Neuronal stem cell (in vitro differentiated cells): ENCODE results near the gene HS3ST3B1.

Experiments used
- DNase-seq: peaks from one replicate; pipeline ENCODE4 v3.0.0-alpha.2; 2013; ENCODE audit warnings: low spot score
- H2AFZ ChIP-seq: one replicate; pipeline ENCODE4 v1.6.1; 2013; ENCODE audit warnings: mild to moderate bottlenecking, low read length, inconsistent platforms
- H2AK5ac ChIP-seq: 2 replicates; pipeline ENCODE4 v1.6.1; 2013; ENCODE audit warnings: low read depth, mild to moderate bottlenecking, inconsistent platforms, low read length, moderate library complexity, mixed read lengths
- H2BK120ac ChIP-seq: 2 replicates; pipeline ENCODE4 v1.6.1; 2013; ENCODE audit warnings: low read depth, mild to moderate bottlenecking, inconsistent platforms, low read length, moderate library complexity, mixed read lengths
- H2BK12ac ChIP-seq: one replicate; pipeline ENCODE4 v1.6.1; 2013; ENCODE audit warnings: low read length, inconsistent platforms
- H2BK15ac ChIP-seq: 2 replicates; pipeline ENCODE4 v1.6.1; 2013; ENCODE audit warnings: mild to moderate bottlenecking, low read length, inconsistent platforms, mixed read lengths
- H2BK5ac ChIP-seq: one replicate; pipeline ENCODE4 v1.6.1; 2013; ENCODE audit warnings: inconsistent platforms, mild to moderate bottlenecking, low read length, moderate library complexity
- H3K14ac ChIP-seq: one replicate; pipeline ENCODE4 v1.6.1; 2013; ENCODE audit warnings: low read length, inconsistent platforms
- H3K18ac ChIP-seq: 2 replicates; pipeline ENCODE4 v1.6.1; 2013; ENCODE audit warnings: low read length, inconsistent platforms
- H3K23ac ChIP-seq: 2 replicates; pipeline ENCODE4 v1.6.1; 2013; ENCODE audit warnings: low read depth, mild to moderate bottlenecking, mixed read lengths, low read length, inconsistent platforms; ENCODE audit not compliant: poor library complexity
- H3K27ac ChIP-seq: replicated peaks from 3 replicates; pipeline ENCODE4 v1.5.1; 2013; ENCODE audit warnings: low read length, inconsistent platforms
- H3K27me3 ChIP-seq, 3 experiments: 2 replicates each; pipeline ENCODE4 v1.6.1; 2013; ENCODE audit warnings: low read length in 3 of 3, mild to moderate bottlenecking in 2 of 3, inconsistent platforms in 1 of 3, low read depth in 1 of 3, mixed read lengths in 1 of 3, moderate library complexity in 1 of 3; ENCODE audit not compliant: control insufficient read depth in 3 of 3, insufficient read depth in 3 of 3
- H3K36me3 ChIP-seq, 2 donors: replicated peaks in 1 of 2; 2 replicates each; pipeline ENCODE4 v1.6.1; 2013; ENCODE audit warnings: low read length in 2 of 2; ENCODE audit not compliant: control insufficient read depth in 2 of 2, insufficient read depth in 2 of 2
- H3K4ac ChIP-seq: 2 replicates; pipeline ENCODE4 v1.6.1; 2013; ENCODE audit warnings: inconsistent platforms, mild to moderate bottlenecking, low read length, moderate library complexity
- H3K4me1 ChIP-seq, 2 donors: 1 replicate in 1 of 2; 2 replicates in 1 of 2; pipeline ENCODE4 v1.6.1; 2013; ENCODE audit warnings: low read length in 2 of 2, low read depth in 1 of 2; ENCODE audit not compliant: control insufficient read depth in 2 of 2, insufficient read depth in 1 of 2
- H3K4me2 ChIP-seq: one replicate; pipeline ENCODE4 v1.6.1; 2013; ENCODE audit warnings: mild to moderate bottlenecking, low read length, inconsistent platforms; ENCODE audit not compliant: insufficient read depth, poor library complexity, severe bottlenecking
- H3K4me3 ChIP-seq, 2 donors: 2 replicates each; pipeline ENCODE4 v1.5.1; 2013; ENCODE audit warnings: low read length in 2 of 2, mild to moderate bottlenecking in 2 of 2, inconsistent platforms in 1 of 2, moderate library complexity in 1 of 2
- H3K79me1 ChIP-seq: one replicate; pipeline ENCODE4 v1.6.1; 2013; ENCODE audit warnings: low read depth, mild to moderate bottlenecking, inconsistent platforms, low read length, moderate library complexity
- H3K9ac ChIP-seq: one replicate; pipeline ENCODE4 v1.6.1; 2013; ENCODE audit warnings: mild to moderate bottlenecking, low read depth, low read length, inconsistent platforms; ENCODE audit not compliant: poor library complexity
- H3K9me3 ChIP-seq, 2 donors: replicated peaks in 1 of 2; 2 replicates each; pipeline versions ENCODE3 to v1.6.1; 2013; ENCODE audit warnings: low read length in 2 of 2, mild to moderate bottlenecking in 2 of 2, inconsistent platforms in 1 of 2, low read depth in 1 of 2, mixed read lengths in 1 of 2, moderate library complexity in 1 of 2; ENCODE audit not compliant: control insufficient read depth in 2 of 2, insufficient read depth in 1 of 2
- H4K8ac ChIP-seq: one replicate; pipeline ENCODE4 v1.6.1; 2013; ENCODE audit warnings: low read depth, mild to moderate bottlenecking, inconsistent platforms, low read length, moderate library complexity
- H4K91ac ChIP-seq: one replicate; pipeline ENCODE4 v1.6.1; 2013; ENCODE audit warnings: low read length, low read depth, mild to moderate bottlenecking, inconsistent platforms; ENCODE audit not compliant: poor library complexity
- WGBS, 2 donors: extraction: QIAGEN DNeasy Blood & Tissue Kit; methylation state at CpG; one replicate each; pipeline ENCODE4 v1.1.7; 2013; ENCODE audit warnings: missing lambda C conversion rate in 2 of 2, mixed read lengths in 1 of 2; ENCODE audit not compliant: insufficient read length in 2 of 2, insufficient replicate concordance in 1 of 2; ENCODE audit errors: extremely low coverage in 2 of 2; 5-methylcytosine and 5-hydroxymethylcytosine counted together

The HS3ST3B1 gene

GRCh38 chr17:14334919-14335318 is 34.0 kb downstream of the HS3ST3B1 start:
- peaks cover 0 to 29% of the 10 kb centered on the region in 2 donors for H3K9me3 ChIP-seq
- no peak overlapping the region for H4K8ac ChIP-seq
- peaks cover 5 to 75% of the 10 kb centered on the region in 2 donors for H3K36me3 ChIP-seq
- no CpG with 5 or more reads among the region's 2 CpGs for WGBS, 2 donors
- no peak overlapping the region for H2BK15ac ChIP-seq
- no peak overlapping the region for H2BK12ac ChIP-seq
- H3K79me1 ChIP-seq = peaks cover 5% of the 10 kb centered on the region
- no peak overlapping the region for H2BK5ac ChIP-seq
- H2AK5ac ChIP-seq = no peak overlapping the region
- DNase-seq = no peak
- H3K18ac ChIP-seq = no peak overlapping the region
- no peak overlapping the region for H3K9ac ChIP-seq
- H3K4me3 ChIP-seq = no peak overlapping the region
- H3K4me1 ChIP-seq = peaks cover 19 to 23% of the 10 kb centered on the region in 2 donors
- H3K4me2 ChIP-seq = no peak overlapping the region
- no peak overlapping the region for H2AFZ ChIP-seq
- H3K4ac ChIP-seq = no peak overlapping the region
- H3K27me3 ChIP-seq = no peaks in the 10 kb centered on the region
- no peak overlapping the region for H2BK120ac ChIP-seq
- H3K27ac ChIP-seq = no peak overlapping the region
- no peak overlapping the region for H3K23ac ChIP-seq
- H4K91ac ChIP-seq = no peak overlapping the region
- no peak overlapping the region for H3K14ac ChIP-seq

GRCh38 chr17:14336418-14336817 is 35.5 kb downstream of the HS3ST3B1 start:
- H3K9ac ChIP-seq = no peak overlapping the region
- H4K8ac ChIP-seq = no peak overlapping the region
- no peak overlapping the region for H2BK15ac ChIP-seq
- peaks cover 6% of the 10 kb centered on the region for H3K79me1 ChIP-seq
- H3K4me1 ChIP-seq = peaks cover 22 to 24% of the 10 kb centered on the region in 2 donors
- no peak overlapping the region for H3K14ac ChIP-seq
- H3K4me2 ChIP-seq = no peak overlapping the region
- H2BK12ac ChIP-seq = no peak overlapping the region
- WGBS, 2 donors = no CpG with 5 or more reads among the region's 4 CpGs
- no peak overlapping the region for H2BK5ac ChIP-seq
- H3K4ac ChIP-seq = no peak overlapping the region
- no peak for DNase-seq
- no peak overlapping the region for H3K27ac ChIP-seq
- no peak overlapping the region for H2BK120ac ChIP-seq
- H2AFZ ChIP-seq = no peak overlapping the region
- no peak overlapping the region for H2AK5ac ChIP-seq
- no peak overlapping the region for H4K91ac ChIP-seq
- peaks cover 5 to 84% of the 10 kb centered on the region in 2 donors for H3K36me3 ChIP-seq
- H3K9me3 ChIP-seq = peaks cover 0 to 29% of the 10 kb centered on the region in 2 donors
- no peak overlapping the region for H3K18ac ChIP-seq
- no peaks in the 10 kb centered on the region for H3K27me3 ChIP-seq
- H3K4me3 ChIP-seq = no peak overlapping the region
- H3K23ac ChIP-seq = no peak overlapping the region

GRCh38 chr17:14337596-14338079 is 36.8 kb downstream of the HS3ST3B1 start:
- Histone ChIP-seq H3K4me2 (no peak overlapping the region), H3K27ac (no peak overlapping the region), H3K4me1 (peaks cover 17 to 18% of the 10 kb centered on the region in 2 donors), H2AK5ac (no peak overlapping the region), H3K9me3 (peaks cover 0 to 26% of the 10 kb centered on the region in 2 donors), H3K79me1 (peaks cover 6% of the 10 kb centered on the region), H2BK15ac (no peak overlapping the region), H2BK12ac (no peak overlapping the region), H3K36me3 (peaks cover 5 to 91% of the 10 kb centered on the region in 2 donors), H2BK120ac (no peak overlapping the region), H3K27me3 (no peaks in the 10 kb centered on the region), H4K8ac (no peak overlapping the region), H3K4ac (no peak overlapping the region), H3K9ac (no peak overlapping the region), H3K18ac (no peak overlapping the region), H2AFZ (no peak overlapping the region), H3K23ac (no peak overlapping the region), H3K4me3 (no peak overlapping the region), H4K91ac (no peak overlapping the region), H3K14ac (no peak overlapping the region), H2BK5ac (no peak overlapping the region)
- DNase-seq = no peak
- WGBS, 2 donors = no CpG with 5 or more reads among the region's 3 CpGs

DNA sequence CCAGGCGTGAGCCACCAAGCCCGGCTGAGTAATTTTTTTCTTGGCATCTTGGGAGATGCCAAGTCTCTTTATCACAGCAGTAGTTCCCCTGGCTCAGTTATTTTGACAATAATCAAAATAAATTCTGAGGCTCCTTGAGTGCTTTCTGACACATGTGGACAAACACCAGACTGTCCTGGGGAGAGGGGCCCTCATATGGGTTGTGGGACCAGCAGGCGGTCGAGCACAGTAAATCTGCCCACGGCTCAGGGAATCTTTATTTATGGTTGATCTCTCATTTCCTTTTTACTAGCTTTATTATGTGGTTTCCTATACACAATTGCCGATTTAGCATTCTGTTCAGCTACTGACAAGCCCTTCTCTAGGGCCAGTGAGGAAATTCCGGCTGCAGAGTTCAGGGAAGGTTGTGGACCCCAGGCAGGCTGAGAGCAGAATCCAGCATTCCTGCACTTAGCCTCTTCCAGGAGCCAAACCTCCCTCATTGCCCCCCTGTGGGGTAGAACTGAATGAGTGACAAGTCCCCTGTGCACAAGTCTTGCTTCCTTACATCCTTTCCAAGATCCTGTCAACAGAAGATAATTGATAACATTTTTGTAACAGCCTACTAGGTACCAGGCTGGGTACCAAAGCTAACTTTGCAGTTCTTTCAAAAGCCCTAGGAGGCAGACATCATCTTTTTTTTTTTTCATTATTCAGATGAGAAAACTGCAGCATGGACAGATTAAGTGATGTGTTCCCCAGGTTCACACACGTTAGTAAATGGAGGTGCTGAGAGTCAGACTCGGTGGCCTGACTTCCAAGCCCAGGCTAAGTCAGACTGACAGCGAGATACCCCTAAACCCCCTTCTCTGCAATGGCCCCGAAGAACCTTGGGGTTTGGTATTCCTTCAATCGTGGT is 40.2 kb downstream of the HS3ST3B1 start:
- H3K4me2 ChIP-seq = no peak overlapping the region
- H2AFZ ChIP-seq = no peak overlapping the region
- WGBS, 2 donors = no CpG with 5 or more reads among the region's 12 CpGs
- H3K9me3 ChIP-seq = peaks cover 0 to 7% of the 10 kb centered on the region in 2 donors
- H4K8ac ChIP-seq = no peak overlapping the region
- H3K36me3 ChIP-seq = peaks cover 10 to 85% of the 10 kb centered on the region in 2 donors
- H3K4me1 ChIP-seq = peaks cover 11 to 15% of the 10 kb centered on the region in 2 donors
- peaks cover 6% of the 10 kb centered on the region for H3K79me1 ChIP-seq
- no peak overlapping the region for H4K91ac ChIP-seq
- no peak overlapping the region for H3K4ac ChIP-seq
- H2BK5ac ChIP-seq = no peak overlapping the region
- H3K23ac ChIP-seq = no peak overlapping the region
- no peak overlapping the region for H2AK5ac ChIP-seq
- H2BK15ac ChIP-seq = no peak overlapping the region
- H3K4me3 ChIP-seq = no peak overlapping the region
- DNase-seq = no peak
- no peak overlapping the region for H3K14ac ChIP-seq
- H2BK120ac ChIP-seq = no peak overlapping the region
- H3K27ac ChIP-seq = no peak overlapping the region
- H2BK12ac ChIP-seq = no peak overlapping the region
- no peak overlapping the region for H3K9ac ChIP-seq
- H3K18ac ChIP-seq = no peak overlapping the region
- H3K27me3 ChIP-seq = no peaks in the 10 kb centered on the region
